K562 (cell line): Measurements from ENCODE around the gene PLD1. TPM values are rescaled to one million over a fixed set of nuclear protein-coding genes. Genes with fewer than 3 reads are reported as not detected.

ENCODE experiments used
- ATAC-seq: fragments of 200-7000 bp; cut with Tn5 transposase; 3 replicates; pipeline ENCODE4 v1.9.1; 2020; ENCODE audit warnings: moderate library complexity
- BruUV-seq: library from RNA; stranded (reverse); fragments of 400-500 nt; replicated peaks from 2 replicates; lab custom pipeline; 2021; lab: Mats Ljungman, UMichigan
- CTCF ChIA-PET: fragments of 300-600 bp; formaldehyde crosslinking; extraction: SDS; loops from one replicate; lab custom pipeline; 2021; ENCODE audit warnings: low intra/inter-chr PET ratio; lab: Yijun Ruan, JAX
- POLR2A ChIA-PET: fragments of 300-600, 350-650 bp; sonication (Branson Sonifier 250); formaldehyde crosslinking; extraction: SDS; loops from one replicate; lab custom pipeline; 2021; ENCODE audit warnings: antibody characterized with exemption, inconsistent platforms; lab: Yijun Ruan, JAX
- DNase-seq, 4 experiments: peaks; one replicate each; pipeline versions ENCODE4 v3.0.0 to v3.0.0-alpha.2; 2011 to 2018; ENCODE audit warnings: low spot score in 3 of 4, mixed read lengths in 3 of 4; ENCODE audit errors: extremely low read depth in 1 of 4
- FAIRE-seq: peaks from 2 replicates; lab custom pipeline; 2011; peaks lifted over from hg19 to GRCh38; lab: Jason Lieb, UNC
- H2AFZ ChIP-seq: 2 replicates; pipeline ENCODE4 v1.6.0; 2011; ENCODE audit warnings: low read depth, low read length, control low read depth, inconsistent platforms
- H3K27ac ChIP-seq: fragments of 200-600 bp; 3 replicates; pipeline ENCODE4 v1.8.0; 2011; ENCODE audit warnings: low read depth, mild to moderate bottlenecking, control low read depth, inconsistent platforms, low read length, moderate library complexity, mixed read lengths; ENCODE audit errors: extremely low read depth
- H3K27me3 ChIP-seq, 2 experiments: fragments of 300-600 bp in 1 of 2; 2 replicates in 1 of 2; 3 replicates in 1 of 2; pipeline versions ENCODE4 v1.6.0 to v1.8.0; 2011; ENCODE audit warnings: inconsistent platforms in 2 of 2, low read length in 2 of 2, mild to moderate bottlenecking in 1 of 2, mixed read lengths in 1 of 2, moderate library complexity in 1 of 2; ENCODE audit not compliant: control insufficient read depth in 2 of 2, insufficient read depth in 2 of 2
- H3K36me3 ChIP-seq: fragments of 300-600 bp; 3 replicates; pipeline ENCODE4 v1.8.0; 2011; ENCODE audit warnings: mild to moderate bottlenecking, low read length, inconsistent platforms; ENCODE audit not compliant: control insufficient read depth, insufficient read depth
- H3K4me1 ChIP-seq, 2 experiments: fragments of 200-600 bp in 1 of 2; replicated peaks in 1 of 2; 2 replicates in 1 of 2; 3 replicates in 1 of 2; pipeline versions ENCODE4 v1.5.1 to v1.8.0; 2011; ENCODE audit warnings: inconsistent platforms in 2 of 2, low read length in 2 of 2, mild to moderate bottlenecking in 1 of 2, mixed read lengths in 1 of 2, moderate library complexity in 1 of 2; ENCODE audit not compliant: control insufficient read depth in 2 of 2, insufficient read depth in 2 of 2
- H3K4me2 ChIP-seq: 2 replicates; pipeline ENCODE4 v1.6.1; 2011; ENCODE audit warnings: low read length, control low read depth, inconsistent platforms, mixed read lengths; ENCODE audit not compliant: insufficient read depth
- H3K4me3 ChIP-seq: fragments of 200-600 bp; sonication (generic), shearing (Covaris generic); 2 replicates; pipeline ENCODE4 v1.5.1; 2016; ENCODE audit warnings: control low read depth, inconsistent platforms
- H3K79me2 ChIP-seq: fragments of 200-600 bp; 3 replicates; pipeline ENCODE4 v1.8.0; 2011; ENCODE audit warnings: low read length, inconsistent platforms; ENCODE audit not compliant: control insufficient read depth, insufficient read depth
- H3K9ac ChIP-seq, 2 experiments: 2 replicates each; pipeline versions ENCODE4 v1.6.0 to v1.6.1; 2011; ENCODE audit warnings: low read depth in 2 of 2, low read length in 2 of 2, control low read depth in 1 of 2, inconsistent platforms in 1 of 2, mild to moderate bottlenecking in 1 of 2, mixed read lengths in 1 of 2; ENCODE audit not compliant: insufficient read depth in 1 of 2
- H3K9me1 ChIP-seq: one replicate; pipeline ENCODE4 v1.6.0; 2011; ENCODE audit warnings: inconsistent platforms, mild to moderate bottlenecking, low read length, moderate library complexity; ENCODE audit not compliant: control insufficient read depth, insufficient read depth
- H3K9me3 ChIP-seq: replicated peaks from 2 replicates; pipeline ENCODE4 v1.5.1; 2011; ENCODE audit warnings: low read depth, low read length, inconsistent platforms; ENCODE audit not compliant: control insufficient read depth, insufficient read depth
- H4K20me1 ChIP-seq: replicated peaks from 2 replicates; pipeline ENCODE4 v1.6.1; 2011; ENCODE audit warnings: low read length, inconsistent platforms, mixed read lengths; ENCODE audit not compliant: control insufficient read depth, insufficient read depth
- CCAR2 ChIP-seq: fragments of 200-400 bp; formaldehyde crosslinking; IDR thresholded peaks from 2 replicates; pipeline ENCODE4 v1.6.1; 2017; ENCODE audit warnings: mild to moderate bottlenecking, low read depth, low read length
- CXXC5 ChIP-seq: fragments of 250-450 bp; sonication (Bioruptor Pico); IDR thresholded peaks from 2 replicates; pipeline ENCODE4 v1.8.0; 2022; ENCODE audit warnings: inconsistent platforms, mild to moderate bottlenecking, moderate library complexity
- FUS ChIP-seq: fragments of 200-400 bp; formaldehyde crosslinking; optimal IDR thresholded peaks from 2 replicates; pipeline ENCODE3; 2017; ENCODE audit warnings: low read depth, low read length
- HMG20B ChIP-seq: fragments of 250-450 bp; sonication (Bioruptor Pico); IDR thresholded peaks from 2 replicates; pipeline ENCODE4 v1.5.0; 2021; ENCODE audit warnings: mild to moderate bottlenecking
- KAT8 ChIP-seq: fragments of 450-650 bp; IDR thresholded peaks from 2 replicates; pipeline ENCODE4 v1.6.1; 2016; ENCODE audit warnings: low read depth, mild to moderate bottlenecking
- PBX2 ChIP-seq, 2 experiments: IDR thresholded peaks in 1 of 2; conservative IDR thresholded peaks in 1 of 2; 2 replicates each; pipeline ENCODE4 v1.6.1; 2016; ENCODE audit warnings: low read depth in 2 of 2, mild to moderate bottlenecking in 1 of 2, missing compliant biosample characterization in 1 of 2, missing genetic modification characterization in 1 of 2, moderate library complexity in 1 of 2
- SIN3B ChIP-seq: fragments of 450-650 bp; IDR thresholded peaks from 2 replicates; pipeline ENCODE4 v1.6.1; 2017; ENCODE audit warnings: low read depth, mild to moderate bottlenecking, moderate library complexity
- ZBTB26 ChIP-seq: fragments of 450-650 bp; formaldehyde crosslinking; IDR thresholded peaks from 2 replicates; pipeline ENCODE4 v1.4.0; 2022; ENCODE audit warnings: missing genetic modification characterization
- ZNF311 ChIP-seq: fragments of 250-450 bp; sonication (Bioruptor Pico); IDR thresholded peaks from 2 replicates; pipeline ENCODE4 v1.4.0; 2020; ENCODE audit warnings: mild to moderate bottlenecking, moderate library complexity
- WGBS: fragments of 100-300 bp; shearing (Covaris generic); methylation state at CpG from one replicate; pipeline ENCODE4 v1.1.6; 2016; ENCODE audit warnings: low coverage, mixed read lengths; ENCODE audit not compliant: insufficient coverage; ENCODE audit errors: missing lambda C conversion rate; 5-methylcytosine and 5-hydroxymethylcytosine counted together
- in situ Hi-C: fragments of 300-500 bp; cut with MboI; formaldehyde crosslinking; loops from 4 replicates; pipeline ENCODE4 v1.15.0; 2018; ENCODE audit warnings: inconsistent platforms, mixed read lengths
- intact Hi-C: fragments of 100-400 bp; cut with micrococcal nuclease; formaldehyde crosslinking; loops from 2 replicates; pipeline ENCODE4 v1.14.2; 2022
- polyA plus RNA-seq, 8 experiments: library from polyadenylated mRNA; depleted of rRNA in 4 of 8; stranded (reverse) in 5 of 8; unstranded in 3 of 8; fragments of >200 nt; fragmentation: Nextera tagmentation in 2 of 8; fragmentation: Illumina TruSeq in 1 of 8; extraction: Ambion mirVana in 2 of 8; extraction: Trizol in 1 of 8; gene quantifications; 2 replicates each; pipeline versions ENCODE4 v1.2.1 to v1.2.3, GENCODE V29; 2011 to 2014; ENCODE audit warnings: inconsistent platforms in 1 of 8, missing spikeins in 1 of 8
- total RNA-seq, 7 experiments: library from RNA; depleted of rRNA in 6 of 7; stranded (reverse); fragments of >200 nt in 6 of 7; fragmentation: Illumina TruSeq in 2 of 7; extraction: Trizol in 2 of 7; gene quantifications; 2 replicates each; pipeline versions ENCODE4 v1.2.1 to v1.2.3, GENCODE V29; 2011 to 2021; ENCODE audit warnings: low replicate concordance in 1 of 7

PLD1 gene
- total and polyA plus RNA-seq, 9 of the 15 experiments (the other 6 are each of a cell fraction or from before 2014, with no cell fraction given) = 8.4 to 26.1 (median 18.6) TPM

GRCh38 chr3:171676601-171677175 lies 133.6 kb downstream of the PLD1 start:
- H3K27ac ChIP-seq = no peak overlapping the region
- CTCF ChIA-PET = no interaction called here

GRCh38 chr3:171673951-171674350 lies 136.3 kb downstream of the PLD1 start:
- no peaks in the 10 kb centered on the region for H3K9me3 ChIP-seq
- H3K27ac ChIP-seq = no peak overlapping the region
- no peak overlapping the region for H3K9ac ChIP-seq
- in situ Hi-C loops = no loop called here
- no peaks in the 10 kb centered on the region for H3K4me1 ChIP-seq
- BruUV-seq = no TSS peak
- 67% methylated on average over 1 of the region's 1 CpG for WGBS
- no peaks in the 10 kb centered on the region for H3K27me3 ChIP-seq
- no peaks in the 10 kb centered on the region for H3K9me1 ChIP-seq
- ChIA-PET POLR2A (interaction anchor here (0.8 to 1.3 kb wide), 2 partner anchors 15 to 616 kb away, joined by 3 to 4 read pairs; no protein-coding TSS in a partner anchor), CTCF (no interaction called here)
- H3K36me3 ChIP-seq = no peaks in the 10 kb centered on the region
- no peak for FAIRE-seq
- H3K79me2 ChIP-seq = no peaks in the 10 kb centered on the region
- no peak overlapping the region for H3K4me2 ChIP-seq
- intact Hi-C loops = no loop called here
- DNase-seq = no peak
- no peak for ATAC-seq
- H4K20me1 ChIP-seq = no peaks in the 10 kb centered on the region
- H2AFZ ChIP-seq = no peak overlapping the region
- no peak overlapping the region for H3K4me3 ChIP-seq
- TF ChIP-seq HMG20B (CRISPR knock-in tag) (no peak), PBX2 (CRISPR knock-in tag; IDR thresholded peaks at IDR 0.05; ENCODE audit: low read depth) (no peak), PBX2 (tag; conservative IDR thresholded peaks at IDR 0.05; ENCODE audit: low read depth) (no peak), ZNF311 (CRISPR knock-in tag) (no peak), ZBTB26 (no peak), CCAR2 (no peak), KAT8 (no peak), SIN3B (no peak), FUS (no peak)

More at GRCh38 chr3:171676601-171677175, 133.6 kb downstream of the PLD1 start:
- Histone ChIP-seq H3K36me3 (no peaks in the 10 kb centered on the region), H3K9me1 (no peaks in the 10 kb centered on the region), H3K4me3 (no peak overlapping the region), H3K9ac (no peak overlapping the region), H2AFZ (no peak overlapping the region), H3K79me2 (no peaks in the 10 kb centered on the region), H3K9me3 (no peaks in the 10 kb centered on the region), H4K20me1 (no peaks in the 10 kb centered on the region), H3K27me3 (no peaks in the 10 kb centered on the region), H3K4me1 (no peaks in the 10 kb centered on the region), H3K4me2 (no peak overlapping the region)
- ATAC-seq (no peak), DNase-seq (no peak), FAIRE-seq (no peak)
- TF ChIP-seq CXXC5 (CRISPR knock-in tag) = no peak
- 76% methylated on average over 10 of the region's 10 CpGs for WGBS
- POLR2A ChIA-PET = no interaction called here
- in situ Hi-C loops (no loop called here), intact Hi-C loops (no loop called here)
- no TSS peak for BruUV-seq
